Ishikawa (cell line): ENCODE measurements around the gene COPS2.

Source experiments
- CEBPB ChIP-seq: IDR thresholded peaks from 2 replicates; pipeline ENCODE4 v1.6.1; 2012
- CREB1 ChIP-seq: IDR thresholded peaks from 2 replicates; pipeline ENCODE4 v1.6.1; 2012; ENCODE audit warnings: low read depth
- EGR1 ChIP-seq: IDR thresholded peaks from 2 replicates; pipeline ENCODE4 v1.6.1; 2012
- EP300 ChIP-seq: IDR thresholded peaks from 2 replicates; pipeline ENCODE4 v1.6.1; 2012; ENCODE audit warnings: borderline replicate concordance
- FOXM1 ChIP-seq: IDR thresholded peaks from 2 replicates; pipeline ENCODE4 v1.6.1; 2012; ENCODE audit warnings: low read depth, borderline replicate concordance
- NFIC ChIP-seq: IDR thresholded peaks from 2 replicates; pipeline ENCODE4 v1.6.1; 2012
- RAD21 ChIP-seq: IDR thresholded peaks from 2 replicates; pipeline ENCODE4 v1.6.1; 2012; ENCODE audit warnings: low read depth
- REST ChIP-seq: IDR thresholded peaks from 2 replicates; pipeline ENCODE4 v1.6.1; 2012; ENCODE audit warnings: low read depth, mild to moderate bottlenecking
- TAF1 ChIP-seq: IDR thresholded peaks from 2 replicates; pipeline ENCODE4 v1.6.1; 2012; ENCODE audit warnings: low read depth, mild to moderate bottlenecking
- TCF12 ChIP-seq: IDR thresholded peaks from 2 replicates; pipeline ENCODE4 v1.6.1; 2012; ENCODE audit warnings: low read depth
- TEAD4 ChIP-seq: IDR thresholded peaks from 2 replicates; pipeline ENCODE4 v1.6.1; 2012
- YY1 ChIP-seq: IDR thresholded peaks from 2 replicates; pipeline ENCODE4 v1.6.1; 2012; ENCODE audit warnings: low read depth
- ZBTB7A ChIP-seq: IDR thresholded peaks from 2 replicates; pipeline ENCODE4 v1.6.1; 2012; ENCODE audit warnings: low read depth
- TF ChIP-seq, protein P1 (sequence below): IDR thresholded peaks from 2 replicates; pipeline ENCODE4 v1.6.1; 2012
- TF ChIP-seq, protein P2 (sequence below): IDR thresholded peaks from 2 replicates; pipeline ENCODE4 v1.6.1; 2012

The COPS2 gene

DNA sequence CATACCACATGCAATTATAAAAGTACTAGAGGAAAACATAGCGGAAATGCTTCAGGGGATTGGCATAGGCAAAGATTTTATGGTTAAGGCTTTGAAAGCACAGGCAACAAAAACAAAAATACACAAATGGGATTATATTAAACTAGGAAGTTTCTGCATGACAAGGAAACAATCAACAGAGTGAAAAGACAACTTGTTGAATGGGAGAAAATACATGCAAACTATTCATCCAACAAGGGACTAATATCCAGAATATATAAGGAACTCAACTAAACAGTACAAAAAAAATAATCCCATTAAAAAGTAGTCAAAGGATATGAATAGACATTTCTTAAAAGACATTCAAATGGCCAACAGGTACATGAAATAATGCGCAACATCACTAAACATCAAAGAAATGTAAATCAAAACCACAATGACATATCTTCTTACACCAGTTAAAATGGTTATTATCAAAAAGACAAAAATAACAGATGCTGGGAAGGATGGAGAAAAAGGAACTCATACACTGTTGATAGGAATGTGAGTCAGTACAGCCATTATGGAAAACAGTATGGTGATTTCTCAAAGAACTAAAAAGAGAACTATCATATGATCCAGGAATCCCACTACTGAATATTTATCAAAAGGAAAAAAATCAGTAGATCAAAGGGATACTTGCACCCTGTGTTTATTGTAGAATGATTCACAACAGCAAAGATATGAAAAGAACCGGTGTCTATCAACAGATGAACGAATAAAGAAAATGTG is 39.1 kb downstream of the COPS2 start:
- no peak for TF ChIP-seq CREB1
- TF ChIP-seq, protein P1, sequence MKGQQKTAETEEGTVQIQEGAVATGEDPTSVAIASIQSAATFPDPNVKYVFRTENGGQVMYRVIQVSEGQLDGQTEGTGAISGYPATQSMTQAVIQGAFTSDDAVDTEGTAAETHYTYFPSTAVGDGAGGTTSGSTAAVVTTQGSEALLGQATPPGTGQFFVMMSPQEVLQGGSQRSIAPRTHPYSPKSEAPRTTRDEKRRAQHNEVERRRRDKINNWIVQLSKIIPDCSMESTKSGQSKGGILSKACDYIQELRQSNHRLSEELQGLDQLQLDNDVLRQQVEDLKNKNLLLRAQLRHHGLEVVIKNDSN = no peak
- TF ChIP-seq EGR1 = no peak
- TF ChIP-seq TAF1 = no peak
- TF ChIP-seq CEBPB = no peak
- no peak for TF ChIP-seq FOXM1
- TF ChIP-seq REST = no peak

DNA sequence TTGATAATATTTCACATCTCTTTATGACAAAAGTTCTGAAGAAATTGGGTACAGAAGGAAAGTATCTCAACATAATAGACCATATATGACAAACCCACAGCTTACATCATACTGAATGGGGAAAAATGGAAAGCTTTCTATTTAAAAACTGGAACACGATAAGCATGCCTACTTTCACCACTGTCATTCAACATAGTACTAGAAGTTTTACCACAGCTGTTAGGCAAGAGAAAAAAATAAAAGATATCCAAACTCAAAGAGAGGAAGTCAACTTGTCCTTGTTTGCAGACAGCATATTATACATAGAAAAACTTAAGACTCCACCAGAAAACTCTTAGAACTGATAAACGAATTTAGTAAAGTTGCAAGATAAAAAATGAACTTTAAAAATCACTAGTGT is 40.3 kb downstream of the COPS2 start:
- TF ChIP-seq NFIC (no peak), RAD21 (no peak), YY1 (no peak), TCF12 (no peak), ZBTB7A (no peak), CREB1 (no peak), REST (no peak), EP300 (no peak)
- TF ChIP-seq, protein P1 = no peak

- TF ChIP-seq TCF12 (no peak), CREB1 (no peak), REST (no peak)
- TF ChIP-seq, protein P2, sequence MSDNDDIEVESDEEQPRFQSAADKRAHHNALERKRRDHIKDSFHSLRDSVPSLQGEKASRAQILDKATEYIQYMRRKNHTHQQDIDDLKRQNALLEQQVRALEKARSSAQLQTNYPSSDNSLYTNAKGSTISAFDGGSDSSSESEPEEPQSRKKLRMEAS = no peak
These were observed 45.0 kb downstream of the COPS2 start for GRCh38 chr15:49110158-49110944.

DNA sequence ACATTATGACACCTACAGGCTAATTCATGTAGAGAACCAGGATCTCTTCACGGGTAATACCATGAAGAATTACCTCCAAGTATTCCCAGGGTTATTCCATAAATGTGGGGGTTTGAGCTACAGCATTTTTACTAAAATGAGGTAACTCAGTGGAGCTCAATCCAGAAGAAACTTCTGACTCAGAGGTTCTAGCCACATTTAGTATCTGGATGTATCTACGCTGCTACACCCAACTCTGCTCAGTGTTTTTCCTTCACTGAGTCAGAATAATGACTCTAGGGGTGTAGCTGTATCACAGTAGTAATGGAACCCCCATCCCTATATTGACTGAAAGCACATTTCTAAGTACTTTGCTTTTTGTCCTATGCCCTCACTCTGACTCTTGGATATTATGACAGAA is 52.4 kb downstream of the COPS2 start:
- TF ChIP-seq RAD21 = no peak
- TF ChIP-seq, protein P2 = no peak
- TF ChIP-seq TEAD4 = no peak
- TF ChIP-seq EP300 = no peak
- no peak for TF ChIP-seq EGR1
- no peak for TF ChIP-seq TCF12
- TF ChIP-seq CREB1 = no peak
- TF ChIP-seq ZBTB7A = no peak
- no peak for TF ChIP-seq REST
- no peak for TF ChIP-seq CEBPB
